Tibial artery (tissue), 4 donors: ENCODE measurements around the gene CYB5R3.

ENCODE experiments used
- DNase-seq, 2 donors: peaks; one replicate each; pipeline ENCODE4 v3.0.0-alpha.2; 2019
- H3K27ac ChIP-seq, 2 donors: fragments of 200-600 bp; sonication (generic) in 1 of 2; 1 replicate in 1 of 2; 2 replicates in 1 of 2; pipeline ENCODE4 v1.5.1; 2018 to 2019; ENCODE audit warnings: mild to moderate bottlenecking in 1 of 2
- H3K27me3 ChIP-seq, 2 donors: fragments of 200-600 bp; sonication (generic) in 1 of 2; one replicate each; pipeline versions ENCODE4 v1.5.1 to v1.6.0; 2016 to 2019
- H3K36me3 ChIP-seq, 3 donors: fragments of 200-600 bp; sonication (generic) in 2 of 3; one replicate each; pipeline ENCODE4 v1.5.1; 2016 to 2019; ENCODE audit warnings: mild to moderate bottlenecking in 2 of 3
- H3K4me1 ChIP-seq, 4 donors: fragments of 200-600 bp; sonication (generic) in 2 of 4; 1 replicate in 3 of 4; 2 replicates in 1 of 4; pipeline ENCODE4 v1.5.1; 2016 to 2019
- H3K4me3 ChIP-seq, 2 donors: fragments of 200-600 bp; sonication (generic) in 1 of 2; 1 replicate in 1 of 2; 2 replicates in 1 of 2; pipeline ENCODE4 v1.5.1; 2018 to 2019; ENCODE audit warnings: mild to moderate bottlenecking in 2 of 2
- H3K9me3 ChIP-seq, 3 donors: fragments of 200-600 bp; sonication (generic) in 1 of 3; one replicate each; pipeline ENCODE4 v1.5.1; 2016 to 2019
- CTCF ChIP-seq, 2 experiments: fragments of 200-600 bp in 1 of 2; fragments of 450-650 bp in 1 of 2; IDR thresholded peaks; one replicate each; pipeline ENCODE4 v1.5.1; 2017 to 2019; ENCODE audit warnings: antibody characterized with exemption in 2 of 2, mild to moderate bottlenecking in 1 of 2, moderate library complexity in 1 of 2
- intact Hi-C: fragments of 100-400 bp; cut with DNase I; formaldehyde crosslinking; loops from one replicate; pipeline ENCODE4 v1.15.0; 2023; ENCODE audit warnings: low total_unique reads

The CYB5R3 gene

GRCh38 chr22:42641801-42642413, 7.3 kb downstream of the CYB5R3 start:
- H3K4me1 ChIP-seq, result peaks cover 18 to 91% (median 63%) of the 10 kb centered on the region in 4 donors

GRCh38 chr22:42639541-42640241, 9.5 kb downstream of the CYB5R3 start:
- Histone ChIP-seq H3K27ac (peak overlapping the region in 1 of 2 donors; percentile 3), H3K27me3 (no peaks in the 10 kb centered on the region), H3K4me3 (no peak overlapping the region), H3K4me1 (peaks cover 11 to 91% (median 59%) of the 10 kb centered on the region in 4 donors), H3K36me3 (peaks cover 0 to 28% (median 12%) of the 10 kb centered on the region in 3 donors), H3K9me3 (no peaks in the 10 kb centered on the region)
- intact Hi-C loops, result no loop called here
- DNase-seq, result no peak
- TF ChIP-seq CTCF (IDR thresholded peaks at IDR 0.05), result no peak

More at GRCh38 chr22:42641801-42642413, 7.3 kb downstream of the CYB5R3 start:
- no peaks in the 10 kb centered on the region for H3K27me3 ChIP-seq
- H3K4me3 ChIP-seq, result no peak overlapping the region
- no peak for DNase-seq
- no peak for TF ChIP-seq CTCF (IDR thresholded peaks at IDR 0.05)
- no peaks in the 10 kb centered on the region for H3K9me3 ChIP-seq
- peaks cover 0 to 7% (median 0%) of the 10 kb centered on the region in 3 donors for H3K36me3 ChIP-seq
- intact Hi-C loops, result no loop called here
- peak overlapping the region; percentile 44 to 100 for H3K27ac ChIP-seq

- Histone ChIP-seq H3K4me1 (peaks cover 3 to 76% (median 39%) of the 10 kb centered on the region in 4 donors), H3K9me3 (no peaks in the 10 kb centered on the region), H3K4me3 (no peak overlapping the region), H3K27me3 (no peaks in the 10 kb centered on the region), H3K27ac (peak overlapping the region; percentile 82), H3K36me3 (peaks cover 20 to 48% (median 33%) of the 10 kb centered on the region in 3 donors)
- TF ChIP-seq CTCF (IDR thresholded peaks at IDR 0.05), result no peak
- DNase-seq, result no peak
- intact Hi-C loops, result no loop called here
Measured at GRCh38 chr22:42637555-42637954, 11.6 kb downstream of the CYB5R3 start.

- Histone ChIP-seq H3K4me3 (no peak overlapping the region), H3K27ac (peak overlapping the region; percentile 82), H3K9me3 (no peaks in the 10 kb centered on the region), H3K4me1 (peaks cover 3 to 76% (median 39%) of the 10 kb centered on the region in 4 donors), H3K27me3 (no peaks in the 10 kb centered on the region), H3K36me3 (peaks cover 30 to 59% (median 44%) of the 10 kb centered on the region in 3 donors)
- no peak for DNase-seq
- no peak for TF ChIP-seq CTCF (IDR thresholded peaks at IDR 0.05)
- intact Hi-C loops, result no loop called here
Measured at GRCh38 chr22:42636506-42636905, 12.7 kb downstream of the CYB5R3 start.

GRCh38 chr22:42635531-42635930, 13.7 kb downstream of the CYB5R3 start:
- H3K9me3 ChIP-seq, result no peaks in the 10 kb centered on the region
- intact Hi-C loops, result no loop called here
- no peaks in the 10 kb centered on the region for H3K27me3 ChIP-seq
- DNase-seq, result peak; percentile 93 to 97
- TF ChIP-seq CTCF (IDR thresholded peaks at IDR 0.05), result no peak
- H3K4me1 ChIP-seq, result peaks cover 3 to 74% (median 38%) of the 10 kb centered on the region in 4 donors
- H3K4me3 ChIP-seq, result no peak overlapping the region
- peak overlapping the region; percentile 82 for H3K27ac ChIP-seq
- H3K36me3 ChIP-seq, result peaks cover 40 to 68% (median 51%) of the 10 kb centered on the region in 3 donors
